ENCODE data around the gene RNASEH2A. TPM values are rescaled to one million over a fixed set of nuclear protein-coding genes. Genes with fewer than 3 reads are reported as not detected.

RNASEH2A gene
- total RNA-seq, 1 donor from 2014 or later: 3.4 TPM

- Histone ChIP-seq H3K36me3 (peaks cover 24 to 25% of the 10 kb centered on the region in 2 donors), H3K4me3 (peak overlapping the region; percentile 46 to 68), H3K4me1 (peaks cover 0 to 3% of the 10 kb centered on the region in 2 donors), H3K27me3 (no peaks in the 10 kb centered on the region), H3K27ac (peak overlapping the region; percentile 46 to 58), H3K9me3 (no peaks in the 10 kb centered on the region)
- DNase-seq (ENCODE audit: low spot score in 2 of 2): peak in 1 of 2 donors; percentile 91
- intact Hi-C loops (cut with DNase I): loop anchor here (1.0 kb wide), 1 partner anchor 81 kb away; no protein-coding TSS in a partner anchor
- peak; percentile 90 to 98 (median 94) for TF ChIP-seq CTCF (IDR thresholded peaks at IDR 0.05)
Measured at GRCh38 chr19:12766051-12766521, 40.3 kb upstream of the RNASEH2A start.

- Histone ChIP-seq H3K4me3 (no peak overlapping the region), H3K36me3 (peaks cover 24 to 25% of the 10 kb centered on the region in 2 donors), H3K9me3 (no peaks in the 10 kb centered on the region), H3K27me3 (no peaks in the 10 kb centered on the region), H3K27ac (no peak overlapping the region), H3K4me1 (peaks cover 0 to 5% of the 10 kb centered on the region in 2 donors)
- intact Hi-C loops (cut with DNase I): no loop called here
- no peak for TF ChIP-seq CTCF (IDR thresholded peaks at IDR 0.05)
- no peak for DNase-seq (ENCODE audit: low spot score in 2 of 2)
Measured at GRCh38 chr19:12767150-12767549, 39.2 kb upstream of the RNASEH2A start.

GRCh38 chr19:12767666-12768065 lies 38.7 kb upstream of the RNASEH2A start:
- no peak for TF ChIP-seq CTCF (IDR thresholded peaks at IDR 0.05)
- DNase-seq (ENCODE audit: low spot score in 2 of 2): no peak
- Histone ChIP-seq H3K27ac (no peak overlapping the region), H3K4me1 (peaks cover 3 to 9% of the 10 kb centered on the region in 2 donors), H3K36me3 (peaks cover 23 to 24% of the 10 kb centered on the region in 2 donors), H3K9me3 (no peaks in the 10 kb centered on the region), H3K4me3 (no peak overlapping the region), H3K27me3 (no peaks in the 10 kb centered on the region)
- intact Hi-C loops (cut with DNase I): no loop called here

GRCh38 chr19:12769689-12770088 lies 36.7 kb upstream of the RNASEH2A start:
- Histone ChIP-seq H3K36me3 (peaks cover 8 to 10% of the 10 kb centered on the region in 2 donors), H3K27ac (no peak overlapping the region), H3K4me1 (peaks cover 7 to 26% of the 10 kb centered on the region in 2 donors), H3K9me3 (no peaks in the 10 kb centered on the region), H3K4me3 (no peak overlapping the region), H3K27me3 (no peaks in the 10 kb centered on the region)
- DNase-seq (ENCODE audit: low spot score in 2 of 2): no peak
- TF ChIP-seq CTCF (IDR thresholded peaks at IDR 0.05): no peak
- intact Hi-C loops (cut with DNase I): loop anchor here (5.0 kb wide), 1 partner anchor 38 kb away; the partner anchor contains the start of gene RNASEH2A

- no peak for DNase-seq (ENCODE audit: low spot score in 2 of 2)
- Histone ChIP-seq H3K27ac (peak overlapping the region in 1 of 2 donors; percentile 86), H3K27me3 (no peaks in the 10 kb centered on the region), H3K4me3 (no peak overlapping the region), H3K9me3 (no peaks in the 10 kb centered on the region), H3K4me1 (peaks cover 10 to 28% of the 10 kb centered on the region in 2 donors), H3K36me3 (peaks cover 5 to 7% of the 10 kb centered on the region in 2 donors)
- no peak for TF ChIP-seq CTCF (IDR thresholded peaks at IDR 0.05)
- intact Hi-C loops (cut with DNase I): loop anchor here (5.0 kb wide), 1 partner anchor 36 kb away; the partner anchor contains the start of gene RNASEH2A
Measured at GRCh38 chr19:12770922-12771321, 35.5 kb upstream of the RNASEH2A start.
